GM18499 (cell line): Measurements from ENCODE around the gene NUTM1.
"Not testable (repeated sequence)": the region's sequence is repeated elsewhere in the genome, so short reads cannot be mapped to it uniquely, and the experiment has no call there.

Source experiments
- ATAC-seq: cut with Tn5 transposase; IDR thresholded peaks from one replicate; pipeline ENCODE4 v1.9.1; 2021; ENCODE audit warnings: moderate number of reproducible peaks; ENCODE audit not compliant: insufficient read depth, unreplicated experiment

NUTM1 gene

GRCh38 chr15:34362047-34362773 lies 19.1 kb downstream of the NUTM1 start:
- no peak for ATAC-seq

GRCh38 chr15:34364041-34364440 lies 20.9 kb downstream of the NUTM1 start:
- no peak for ATAC-seq

GRCh38 chr15:34365091-34365825 lies 22.1 kb downstream of the NUTM1 start:
- ATAC-seq, result no peak

GRCh38 chr15:34365836-34366235 lies 22.7 kb downstream of the NUTM1 start:
- ATAC-seq, result no peak

GRCh38 chr15:34366271-34367065 lies 23.4 kb downstream of the NUTM1 start:
- ATAC-seq, result no peak

GRCh38 chr15:34367101-34368081 lies 24.3 kb downstream of the NUTM1 start, which contains the start of gene LPCAT4:
TSS of gene LPCAT4 (minus strand) at chr15:34367196. CDS start at chr15:34367100, 96 bp downstream.
- no peak for ATAC-seq

- no peak for ATAC-seq
Observed at GRCh38 chr15:34370129-34370528, 27.0 kb downstream of the NUTM1 start.

GRCh38 chr15:34370643-34371042 lies 27.5 kb downstream of the NUTM1 start:
- ATAC-seq, result no peak

GRCh38 chr15:34373951-34374350 lies 30.8 kb downstream of the NUTM1 start:
- no peak for ATAC-seq

GRCh38 chr15:34374816-34375215 lies 31.7 kb downstream of the NUTM1 start:
- no peak for ATAC-seq

- not testable (repeated sequence) for ATAC-seq
Observed at GRCh38 chr15:34375541-34375940, 32.4 kb downstream of the NUTM1 start.

- ATAC-seq, result no peak
Observed at GRCh38 chr15:34376856-34377255, 33.7 kb downstream of the NUTM1 start.

GRCh38 chr15:34380491-34380890 lies 37.4 kb downstream of the NUTM1 start:
- not testable (repeated sequence) for ATAC-seq

GRCh38 chr15:34381829-34382521 lies 38.9 kb downstream of the NUTM1 start:
- not testable (repeated sequence) for ATAC-seq

GRCh38 chr15:34389594-34390086 lies 46.5 kb downstream of the NUTM1 start:
- not testable (repeated sequence) for ATAC-seq

- ATAC-seq, result not testable (repeated sequence)
Observed at GRCh38 chr15:34392981-34393380, 49.9 kb downstream of the NUTM1 start.

- not testable (repeated sequence) for ATAC-seq
Observed at GRCh38 chr15:34397637-34398259, 54.6 kb downstream of the NUTM1 start.

GRCh38 chr15:34403160-34403598 lies 60.1 kb downstream of the NUTM1 start:
- ATAC-seq, result peak; percentile 72
